ENCODE data around the gene HORMAD1. TPM values are rescaled to one million over a fixed set of nuclear protein-coding genes. Genes with fewer than 3 reads are reported as not detected.
"Not testable (repeated sequence)": the region's sequence is repeated elsewhere in the genome, so short reads cannot be mapped to it uniquely, and the experiment has no call there.

The HORMAD1 gene
- polyA plus RNA-seq, 3 donors = 0.48 to 5.6 TPM; not detected in 1

- H3K4me3 ChIP-seq (replicated peaks in 1 of 3; ENCODE audit: low read depth in 2 of 3, low read length in 3 of 3) = no peak overlapping the region
- H3K4me3 Mint-ChIP-seq = no peak overlapping the region
- H3K4me1 ChIP-seq (ENCODE audit: control insufficient read depth in 1 of 2, insufficient read depth in 2 of 2, low read length in 2 of 2) = no peaks in the 10 kb centered on the region
- peaks cover 0 to 2% (median 0%) of the 10 kb centered on the region in 7 donors for H3K9me3 Mint-ChIP-seq
- H3K9me3 ChIP-seq (replicated peaks in 1 of 2; ENCODE audit: control insufficient read depth in 1 of 2, insufficient read depth in 1 of 2, low read length in 2 of 2) = no peaks in the 10 kb centered on the region
- peak overlapping the region in 1 of 7 donors; percentile 62 for H3K27ac Mint-ChIP-seq
- no peaks in the 10 kb centered on the region for H4K20me1 ChIP-seq (ENCODE audit: insufficient read depth, low read length)
- 100% methylated on average over 3 of the region's 4 CpGs for WGBS (ENCODE audit: insufficient coverage)
- H3K4me2 ChIP-seq (replicated peaks; ENCODE audit: extremely low read depth, low read length, poor library complexity, severe bottlenecking) = no peak overlapping the region
- no peaks in the 10 kb centered on the region for H3K79me2 ChIP-seq (ENCODE audit: insufficient read depth, low read length)
- DNase-seq = no peak
- H3K36me3 ChIP-seq (replicated peaks in 1 of 2; ENCODE audit: control insufficient read depth in 1 of 2, insufficient read depth in 2 of 2, low read length in 2 of 2) = peaks cover 12 to 28% of the 10 kb centered on the region in 2 donors
- intact Hi-C loops (cut with micrococcal nuclease) = no loop called here
- TF ChIP-seq CTCF (IDR thresholded peaks at IDR 0.05) = no peak
- no peaks in the 10 kb centered on the region for H3K27me3 ChIP-seq (ENCODE audit: control insufficient read depth in 2 of 2, insufficient read depth in 2 of 2, low read length in 2 of 2)
- no peak overlapping the region for H2AFZ ChIP-seq (ENCODE audit: insufficient read depth, low read depth, low read length, poor library complexity, severe bottlenecking)
- no peak overlapping the region for H3K27ac ChIP-seq (ENCODE audit: low read depth in 1 of 2, low read length in 2 of 2)
- H3K4me1 Mint-ChIP-seq = peaks cover 4% of the 10 kb centered on the region
- no peak overlapping the region for H3K9ac ChIP-seq (ENCODE audit: insufficient read depth, low read length, poor library complexity, severe bottlenecking)
- no peaks in the 10 kb centered on the region for H3K27me3 Mint-ChIP-seq (ENCODE audit: low read depth in 3 of 3)
- peaks cover 35 to 38% of the 10 kb centered on the region in 2 donors for H3K36me3 Mint-ChIP-seq
Measured at GRCh38 chr1:150660584-150660983, 60.1 kb downstream of the HORMAD1 start.

GRCh38 chr1:150657064-150657463, 63.6 kb downstream of the HORMAD1 start:
- H3K79me2 ChIP-seq (ENCODE audit: insufficient read depth, low read length); intact Hi-C loops (cut with micrococcal nuclease); H3K27ac ChIP-seq (ENCODE audit: low read depth in 1 of 2, low read length in 2 of 2); H3K27ac Mint-ChIP-seq; H3K4me1 ChIP-seq (ENCODE audit: control insufficient read depth in 1 of 2, insufficient read depth in 2 of 2, low read length in 2 of 2); H4K20me1 ChIP-seq (ENCODE audit: insufficient read depth, low read length); H2AFZ ChIP-seq (ENCODE audit: insufficient read depth, low read depth, low read length, poor library complexity, severe bottlenecking); H3K4me3 ChIP-seq (replicated peaks in 1 of 3; ENCODE audit: low read depth in 2 of 3, low read length in 3 of 3); H3K27me3 Mint-ChIP-seq (ENCODE audit: low read depth in 3 of 3); H3K4me2 ChIP-seq (replicated peaks; ENCODE audit: extremely low read depth, low read length, poor library complexity, severe bottlenecking); H3K27me3 ChIP-seq (ENCODE audit: control insufficient read depth in 2 of 2, insufficient read depth in 2 of 2, low read length in 2 of 2); H3K4me1 Mint-ChIP-seq; H3K4me3 Mint-ChIP-seq; DNase-seq; H3K9me3 ChIP-seq (replicated peaks in 1 of 2; ENCODE audit: control insufficient read depth in 1 of 2, insufficient read depth in 1 of 2, low read length in 2 of 2); H3K9me3 Mint-ChIP-seq; H3K9ac ChIP-seq (ENCODE audit: insufficient read depth, low read length, poor library complexity, severe bottlenecking): not testable (repeated sequence)
- H3K36me3 Mint-ChIP-seq = peaks cover 32 to 40% of the 10 kb centered on the region in 2 donors
- peaks cover 12 to 21% of the 10 kb centered on the region in 2 donors for H3K36me3 ChIP-seq (replicated peaks in 1 of 2; ENCODE audit: control insufficient read depth in 1 of 2, insufficient read depth in 2 of 2, low read length in 2 of 2)
- WGBS (ENCODE audit: insufficient coverage) = 96% methylated on average over 3 of the region's 4 CpGs

GRCh38 chr1:150654635-150655034, 66.1 kb downstream of the HORMAD1 start:
- H3K36me3 ChIP-seq (replicated peaks in 1 of 2; ENCODE audit: control insufficient read depth in 1 of 2, insufficient read depth in 2 of 2, low read length in 2 of 2) = peaks cover 9 to 11% of the 10 kb centered on the region in 2 donors
- H3K36me3 Mint-ChIP-seq = peaks cover 23 to 38% of the 10 kb centered on the region in 2 donors
- H3K9me3 ChIP-seq (replicated peaks in 1 of 2; ENCODE audit: control insufficient read depth in 1 of 2, insufficient read depth in 1 of 2, low read length in 2 of 2); DNase-seq; H3K4me2 ChIP-seq (replicated peaks; ENCODE audit: extremely low read depth, low read length, poor library complexity, severe bottlenecking); H3K4me1 ChIP-seq (ENCODE audit: control insufficient read depth in 1 of 2, insufficient read depth in 2 of 2, low read length in 2 of 2); H3K4me3 Mint-ChIP-seq; H2AFZ ChIP-seq (ENCODE audit: insufficient read depth, low read depth, low read length, poor library complexity, severe bottlenecking); H3K9me3 Mint-ChIP-seq; intact Hi-C loops (cut with micrococcal nuclease); H3K27me3 Mint-ChIP-seq (ENCODE audit: low read depth in 3 of 3); H3K27me3 ChIP-seq (ENCODE audit: control insufficient read depth in 2 of 2, insufficient read depth in 2 of 2, low read length in 2 of 2); H3K27ac ChIP-seq (ENCODE audit: low read depth in 1 of 2, low read length in 2 of 2); H3K4me3 ChIP-seq (replicated peaks in 1 of 3; ENCODE audit: low read depth in 2 of 3, low read length in 3 of 3); H3K79me2 ChIP-seq (ENCODE audit: insufficient read depth, low read length); H4K20me1 ChIP-seq (ENCODE audit: insufficient read depth, low read length); H3K4me1 Mint-ChIP-seq; H3K9ac ChIP-seq (ENCODE audit: insufficient read depth, low read length, poor library complexity, severe bottlenecking): not testable (repeated sequence)
- peak overlapping the region in 1 of 7 donors; percentile 10 for H3K27ac Mint-ChIP-seq
- 87% methylated on average over 3 of the region's 10 CpGs for WGBS (ENCODE audit: insufficient coverage)

Measured in CD14-positive monocyte (primary cell).